AG10803 (cell line): Measurements from ENCODE around the gene BBX.

Source experiments
- DNase-seq: peaks from one replicate; pipeline ENCODE4 v3.0.0; 2010; ENCODE audit warnings: low read depth
- H3K4me3 ChIP-seq: 2 replicates; pipeline ENCODE4 v1.5.1; 2011; ENCODE audit warnings: mild to moderate bottlenecking, low read length, control low read depth
- TF ChIP-seq, protein P1 (sequence below): conservative IDR thresholded peaks from 2 replicates; pipeline ENCODE4 v1.5.1; 2011; ENCODE audit warnings: mild to moderate bottlenecking, low read length, control low read depth, inconsistent platforms

Gene BBX

DNA sequence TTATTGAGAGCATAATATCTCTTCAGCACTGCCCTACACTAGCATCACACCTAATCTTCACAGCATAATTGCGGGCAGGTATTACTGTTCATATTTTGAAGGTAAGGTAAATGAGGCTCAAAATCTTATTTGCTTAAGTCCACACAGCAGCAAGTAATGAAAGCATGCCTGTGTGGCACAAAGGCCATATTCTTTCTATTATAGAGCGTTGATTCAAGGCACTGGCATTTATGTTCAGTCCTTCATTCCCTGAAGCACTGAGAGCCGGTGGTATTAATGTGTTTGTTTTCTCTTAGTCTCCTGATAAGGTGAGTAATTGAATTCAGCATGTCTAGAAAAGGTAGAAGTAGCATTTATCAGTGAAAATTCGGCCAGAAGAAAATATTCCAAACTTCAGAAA, 231.2 kb downstream of the BBX start:
- no peak for DNase-seq
- TF ChIP-seq, protein P1, sequence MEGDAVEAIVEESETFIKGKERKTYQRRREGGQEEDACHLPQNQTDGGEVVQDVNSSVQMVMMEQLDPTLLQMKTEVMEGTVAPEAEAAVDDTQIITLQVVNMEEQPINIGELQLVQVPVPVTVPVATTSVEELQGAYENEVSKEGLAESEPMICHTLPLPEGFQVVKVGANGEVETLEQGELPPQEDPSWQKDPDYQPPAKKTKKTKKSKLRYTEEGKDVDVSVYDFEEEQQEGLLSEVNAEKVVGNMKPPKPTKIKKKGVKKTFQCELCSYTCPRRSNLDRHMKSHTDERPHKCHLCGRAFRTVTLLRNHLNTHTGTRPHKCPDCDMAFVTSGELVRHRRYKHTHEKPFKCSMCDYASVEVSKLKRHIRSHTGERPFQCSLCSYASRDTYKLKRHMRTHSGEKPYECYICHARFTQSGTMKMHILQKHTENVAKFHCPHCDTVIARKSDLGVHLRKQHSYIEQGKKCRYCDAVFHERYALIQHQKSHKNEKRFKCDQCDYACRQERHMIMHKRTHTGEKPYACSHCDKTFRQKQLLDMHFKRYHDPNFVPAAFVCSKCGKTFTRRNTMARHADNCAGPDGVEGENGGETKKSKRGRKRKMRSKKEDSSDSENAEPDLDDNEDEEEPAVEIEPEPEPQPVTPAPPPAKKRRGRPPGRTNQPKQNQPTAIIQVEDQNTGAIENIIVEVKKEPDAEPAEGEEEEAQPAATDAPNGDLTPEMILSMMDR = no peak
- no peak overlapping the region for H3K4me3 ChIP-seq

DNA sequence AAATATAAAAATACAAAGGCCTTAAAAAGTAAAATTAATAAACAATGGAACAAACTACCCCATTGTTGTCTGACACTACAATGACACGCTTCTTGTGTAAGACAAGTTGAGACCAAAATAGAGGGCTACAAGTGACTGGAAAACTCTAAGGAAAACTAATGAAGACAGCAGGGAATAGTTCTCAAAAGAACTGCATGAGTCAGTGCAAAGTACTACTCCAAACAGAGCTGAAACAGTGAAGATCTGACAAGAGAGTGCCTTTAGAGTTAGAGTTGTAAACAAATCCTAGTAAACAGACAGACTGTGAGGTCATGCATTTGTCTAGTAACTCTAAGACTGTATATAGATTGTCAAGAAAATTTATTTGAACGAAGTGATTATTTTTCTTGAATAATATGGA, 233.9 kb downstream of the BBX start:
- TF ChIP-seq, protein P1 = no peak
- no peak overlapping the region for H3K4me3 ChIP-seq
- peak; percentile 6 for DNase-seq

DNA sequence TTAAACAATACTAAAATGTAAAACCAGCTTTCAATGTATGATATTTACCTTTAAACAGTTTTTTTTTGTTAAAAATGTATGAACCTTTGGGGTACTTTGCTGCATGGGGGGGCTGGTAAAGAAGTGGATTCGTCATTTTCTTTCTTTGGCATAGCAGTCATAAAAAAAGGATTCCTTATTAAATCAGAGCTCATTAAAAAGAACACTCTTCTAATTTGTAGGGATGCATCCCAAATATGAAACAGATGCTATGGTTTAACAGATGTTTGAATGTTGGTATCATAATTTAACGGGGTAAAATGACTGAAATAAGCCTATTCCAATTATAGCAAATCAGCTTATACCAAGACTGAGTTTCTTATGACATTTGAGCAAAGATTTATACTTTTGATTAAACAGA, 234.4 kb downstream of the BBX start:
- DNase-seq = no peak
- H3K4me3 ChIP-seq = no peak overlapping the region
- TF ChIP-seq, protein P1 = no peak

DNA sequence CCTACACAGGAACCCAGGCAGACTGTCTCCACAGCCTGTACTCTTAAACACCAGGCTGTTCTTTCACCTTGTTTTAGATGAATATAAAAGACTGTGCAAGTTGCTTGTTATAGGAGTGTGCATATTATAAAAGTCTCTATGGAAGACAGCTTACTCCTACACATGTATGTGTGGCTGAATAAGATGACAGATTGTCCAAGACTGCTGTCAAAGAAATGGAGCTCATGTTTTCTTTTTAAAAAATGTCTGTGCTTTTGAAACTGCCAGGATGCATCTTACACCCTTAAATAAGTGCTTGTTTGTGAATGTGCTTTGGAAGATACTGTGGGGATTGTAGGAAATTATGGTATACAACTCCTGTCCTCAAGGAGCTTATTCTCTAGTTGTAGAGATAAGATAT, 237.4 kb downstream of the BBX start:
- DNase-seq = no peak
- TF ChIP-seq, protein P1 = no peak
- H3K4me3 ChIP-seq = no peak overlapping the region

GRCh38 chr3:107761391-107761790, 238.6 kb downstream of the BBX start:
- no peak overlapping the region for H3K4me3 ChIP-seq
- TF ChIP-seq, protein P1 = no peak
- DNase-seq = no peak

GRCh38 chr3:107765524-107765923, 242.8 kb downstream of the BBX start:
- H3K4me3 ChIP-seq = no peak overlapping the region
- TF ChIP-seq, protein P1 = no peak
- no peak for DNase-seq

GRCh38 chr3:107767897-107768605, 245.3 kb downstream of the BBX start:
- peak; percentile 81 for DNase-seq
- no peak overlapping the region for H3K4me3 ChIP-seq
- TF ChIP-seq, protein P1 = no peak
